ENCODE measurements around the gene VAMP8.

- TF ChIP-seq GATA2 (IDR thresholded peaks at IDR 0.05; ENCODE audit: low read depth, low read length) = no peak
- no peak for TF ChIP-seq GATA3 (IDR thresholded peaks at IDR 0.05; ENCODE audit: low read depth, low read length)
Measured at GRCh38 chr2:85588645-85589044, 11.3 kb downstream of the VAMP8 start.
